ENCODE data around the gene DYNC2H1.

DYNC2H1 gene

GRCh38 chr11:103297900-103298299 is 188.7 kb downstream of the DYNC2H1 start:
- Histone ChIP-seq H3K36me3 (replicated peaks in 1 of 2; ENCODE audit: control insufficient read depth in 2 of 2, insufficient read depth in 2 of 2, low read length in 2 of 2) (peaks cover 6 to 18% of the 10 kb centered on the region in 2 donors), H2BK5ac (ENCODE audit: low read length) (no peak overlapping the region), H3K4me3 (ENCODE audit: low read length in 2 of 2) (no peak overlapping the region), H4K91ac (ENCODE audit: low read depth, low read length, poor library complexity) (no peak overlapping the region), H3K27me3 (ENCODE audit: control insufficient read depth in 3 of 3, insufficient read depth in 3 of 3, low read depth in 1 of 3, low read length in 3 of 3) (no peaks in the 10 kb centered on the region), H3K14ac (ENCODE audit: low read length) (no peak overlapping the region), H3K18ac (ENCODE audit: low read length) (no peak overlapping the region), H3K9me3 (replicated peaks in 1 of 2; ENCODE audit: control insufficient read depth in 2 of 2, insufficient read depth in 1 of 2, low read depth in 1 of 2, low read length in 2 of 2) (peaks cover 10 to 29% of the 10 kb centered on the region in 2 donors), H3K27ac (replicated peaks; ENCODE audit: low read length) (no peak overlapping the region), H2AFZ (ENCODE audit: low read length) (no peak overlapping the region), H2BK12ac (ENCODE audit: low read length) (no peak overlapping the region), H3K4me2 (ENCODE audit: insufficient read depth, low read length, poor library complexity, severe bottlenecking) (no peak overlapping the region), H3K79me1 (ENCODE audit: low read depth, low read length) (no peaks in the 10 kb centered on the region), H3K4ac (ENCODE audit: low read length) (no peak overlapping the region), H2BK120ac (ENCODE audit: low read depth, low read length) (no peak overlapping the region), H3K9ac (ENCODE audit: low read depth, low read length, poor library complexity) (no peak overlapping the region), H3K4me1 (ENCODE audit: control insufficient read depth in 2 of 2, insufficient read depth in 1 of 2, low read depth in 1 of 2, low read length in 2 of 2) (peaks cover 0 to 4% of the 10 kb centered on the region in 2 donors), H2AK5ac (ENCODE audit: low read depth, low read length) (no peak overlapping the region), H3K23ac (ENCODE audit: low read depth, low read length, poor library complexity) (no peak overlapping the region), H2BK15ac (ENCODE audit: low read length) (no peak overlapping the region), H4K8ac (ENCODE audit: low read depth, low read length) (no peak overlapping the region)
- WGBS, 2 donors (ENCODE audit: extremely low coverage in 2 of 2, insufficient read length in 2 of 2, insufficient replicate concordance in 1 of 2), result no CpG with 5 or more reads among the region's 3 CpGs
- DNase-seq (ENCODE audit: low spot score), result no peak

GRCh38 chr11:103315248-103315647 is 206.0 kb downstream of the DYNC2H1 start:
- Histone ChIP-seq H2BK5ac (ENCODE audit: low read length) (no peak overlapping the region), H3K23ac (ENCODE audit: low read depth, low read length, poor library complexity) (no peak overlapping the region), H3K36me3 (replicated peaks in 1 of 2; ENCODE audit: control insufficient read depth in 2 of 2, insufficient read depth in 2 of 2, low read length in 2 of 2) (peaks cover 0 to 6% of the 10 kb centered on the region in 2 donors), H3K18ac (ENCODE audit: low read length) (no peak overlapping the region), H3K27me3 (ENCODE audit: control insufficient read depth in 3 of 3, insufficient read depth in 3 of 3, low read depth in 1 of 3, low read length in 3 of 3) (no peaks in the 10 kb centered on the region), H3K4me1 (ENCODE audit: control insufficient read depth in 2 of 2, insufficient read depth in 1 of 2, low read depth in 1 of 2, low read length in 2 of 2) (no peaks in the 10 kb centered on the region), H3K4ac (ENCODE audit: low read length) (no peak overlapping the region), H3K79me1 (ENCODE audit: low read depth, low read length) (no peaks in the 10 kb centered on the region), H2BK120ac (ENCODE audit: low read depth, low read length) (no peak overlapping the region), H3K9me3 (replicated peaks in 1 of 2; ENCODE audit: control insufficient read depth in 2 of 2, insufficient read depth in 1 of 2, low read depth in 1 of 2, low read length in 2 of 2) (no peaks in the 10 kb centered on the region), H2AK5ac (ENCODE audit: low read depth, low read length) (no peak overlapping the region), H4K8ac (ENCODE audit: low read depth, low read length) (no peak overlapping the region), H3K27ac (replicated peaks; ENCODE audit: low read length) (no peak overlapping the region), H2BK12ac (ENCODE audit: low read length) (no peak overlapping the region), H3K4me3 (ENCODE audit: low read length in 2 of 2) (no peak overlapping the region), H4K91ac (ENCODE audit: low read depth, low read length, poor library complexity) (no peak overlapping the region), H3K4me2 (ENCODE audit: insufficient read depth, low read length, poor library complexity, severe bottlenecking) (no peak overlapping the region), H2BK15ac (ENCODE audit: low read length) (no peak overlapping the region), H3K14ac (ENCODE audit: low read length) (no peak overlapping the region), H3K9ac (ENCODE audit: low read depth, low read length, poor library complexity) (no peak overlapping the region), H2AFZ (ENCODE audit: low read length) (no peak overlapping the region)
- WGBS, 2 donors (ENCODE audit: extremely low coverage in 2 of 2, insufficient read length in 2 of 2, insufficient replicate concordance in 1 of 2), result no CpG with 5 or more reads among the region's 3 CpGs
- no peak for DNase-seq (ENCODE audit: low spot score)

DNA sequence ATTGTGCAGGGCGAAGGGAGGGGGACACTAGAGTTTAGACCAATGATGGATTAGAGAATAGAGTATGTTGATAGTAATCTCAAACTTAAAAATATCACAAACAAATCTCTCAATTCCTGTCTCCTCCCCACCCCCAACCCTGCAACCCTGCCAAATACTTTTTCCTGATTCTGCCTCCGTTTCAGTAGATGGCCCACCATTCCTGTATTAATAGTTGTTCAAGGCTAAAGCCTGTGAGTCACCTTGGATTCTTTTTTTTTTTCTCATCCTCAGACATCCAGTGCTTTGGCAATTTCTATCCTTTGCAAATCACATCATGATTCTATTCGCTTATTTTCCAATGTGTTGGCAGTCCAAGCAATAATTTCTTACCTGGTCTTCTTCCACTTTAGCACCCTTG is 207.9 kb downstream of the DYNC2H1 start:
- Histone ChIP-seq H2BK12ac (ENCODE audit: low read length) (no peak overlapping the region), H3K4me1 (ENCODE audit: control insufficient read depth in 2 of 2, insufficient read depth in 1 of 2, low read depth in 1 of 2, low read length in 2 of 2) (no peaks in the 10 kb centered on the region), H3K4me2 (ENCODE audit: insufficient read depth, low read length, poor library complexity, severe bottlenecking) (no peak overlapping the region), H4K91ac (ENCODE audit: low read depth, low read length, poor library complexity) (no peak overlapping the region), H3K9me3 (replicated peaks in 1 of 2; ENCODE audit: control insufficient read depth in 2 of 2, insufficient read depth in 1 of 2, low read depth in 1 of 2, low read length in 2 of 2) (no peaks in the 10 kb centered on the region), H3K9ac (ENCODE audit: low read depth, low read length, poor library complexity) (no peak overlapping the region), H3K36me3 (replicated peaks in 1 of 2; ENCODE audit: control insufficient read depth in 2 of 2, insufficient read depth in 2 of 2, low read length in 2 of 2) (peaks cover 0 to 10% of the 10 kb centered on the region in 2 donors), H2AFZ (ENCODE audit: low read length) (no peak overlapping the region), H3K27me3 (ENCODE audit: control insufficient read depth in 3 of 3, insufficient read depth in 3 of 3, low read depth in 1 of 3, low read length in 3 of 3) (no peaks in the 10 kb centered on the region), H3K18ac (ENCODE audit: low read length) (no peak overlapping the region), H3K23ac (ENCODE audit: low read depth, low read length, poor library complexity) (no peak overlapping the region), H3K14ac (ENCODE audit: low read length) (no peak overlapping the region), H3K4ac (ENCODE audit: low read length) (no peak overlapping the region), H3K27ac (replicated peaks; ENCODE audit: low read length) (no peak overlapping the region), H4K8ac (ENCODE audit: low read depth, low read length) (no peak overlapping the region), H2BK120ac (ENCODE audit: low read depth, low read length) (no peak overlapping the region), H3K4me3 (ENCODE audit: low read length in 2 of 2) (no peak overlapping the region), H2AK5ac (ENCODE audit: low read depth, low read length) (no peak overlapping the region), H2BK15ac (ENCODE audit: low read length) (no peak overlapping the region), H2BK5ac (ENCODE audit: low read length) (no peak overlapping the region), H3K79me1 (ENCODE audit: low read depth, low read length) (no peaks in the 10 kb centered on the region)
- no peak for DNase-seq (ENCODE audit: low spot score)
- WGBS, 2 donors (ENCODE audit: extremely low coverage in 2 of 2, insufficient read length in 2 of 2, insufficient replicate concordance in 1 of 2), result no CpG with 5 or more reads among the region's 3 CpGs

- H3K27me3 ChIP-seq (ENCODE audit: control insufficient read depth in 3 of 3, insufficient read depth in 3 of 3, low read depth in 1 of 3, low read length in 3 of 3), result no peaks in the 10 kb centered on the region
- no peak overlapping the region for H3K23ac ChIP-seq (ENCODE audit: low read depth, low read length, poor library complexity)
- no peak overlapping the region for H3K4me2 ChIP-seq (ENCODE audit: insufficient read depth, low read length, poor library complexity, severe bottlenecking)
- no peak overlapping the region for H3K4me3 ChIP-seq (ENCODE audit: low read length in 2 of 2)
- no peak overlapping the region for H2BK12ac ChIP-seq (ENCODE audit: low read length)
- no peak overlapping the region for H3K4ac ChIP-seq (ENCODE audit: low read length)
- H3K27ac ChIP-seq (replicated peaks; ENCODE audit: low read length), result no peak overlapping the region
- no peak overlapping the region for H4K91ac ChIP-seq (ENCODE audit: low read depth, low read length, poor library complexity)
- H3K9ac ChIP-seq (ENCODE audit: low read depth, low read length, poor library complexity), result no peak overlapping the region
- H2AFZ ChIP-seq (ENCODE audit: low read length), result no peak overlapping the region
- no CpG with 5 or more reads among the region's 6 CpGs for WGBS, 2 donors (ENCODE audit: extremely low coverage in 2 of 2, insufficient read length in 2 of 2, insufficient replicate concordance in 1 of 2)
- peaks cover 2 to 4% of the 10 kb centered on the region in 2 donors for H3K4me1 ChIP-seq (ENCODE audit: control insufficient read depth in 2 of 2, insufficient read depth in 1 of 2, low read depth in 1 of 2, low read length in 2 of 2)
- no peak for DNase-seq (ENCODE audit: low spot score)
- H4K8ac ChIP-seq (ENCODE audit: low read depth, low read length), result no peak overlapping the region
- no peak overlapping the region for H3K18ac ChIP-seq (ENCODE audit: low read length)
- no peak overlapping the region for H3K14ac ChIP-seq (ENCODE audit: low read length)
- H2BK5ac ChIP-seq (ENCODE audit: low read length), result no peak overlapping the region
- no peak overlapping the region for H2BK15ac ChIP-seq (ENCODE audit: low read length)
- no peaks in the 10 kb centered on the region for H3K79me1 ChIP-seq (ENCODE audit: low read depth, low read length)
- H2BK120ac ChIP-seq (ENCODE audit: low read depth, low read length), result no peak overlapping the region
- H3K36me3 ChIP-seq (replicated peaks in 1 of 2; ENCODE audit: control insufficient read depth in 2 of 2, insufficient read depth in 2 of 2, low read length in 2 of 2), result peaks cover 0 to 29% of the 10 kb centered on the region in 2 donors
- H3K9me3 ChIP-seq (replicated peaks in 1 of 2; ENCODE audit: control insufficient read depth in 2 of 2, insufficient read depth in 1 of 2, low read depth in 1 of 2, low read length in 2 of 2), result no peaks in the 10 kb centered on the region
- no peak overlapping the region for H2AK5ac ChIP-seq (ENCODE audit: low read depth, low read length)
These were observed 213.6 kb downstream of the DYNC2H1 start for GRCh38 chr11:103322821-103323220.

Measured in neuronal stem cell (in vitro differentiated cells).